Adrenal gland (tissue), 5 donors: ENCODE results near the gene AK3.

Source experiments
- POLR2A ChIP-seq, 2 donors: fragments of 450-650 bp; IDR thresholded peaks; one replicate each; pipeline ENCODE4 v1.6.1; 2017; ENCODE audit warnings: antibody characterized with exemption in 2 of 2, mild to moderate bottlenecking in 2 of 2, moderate library complexity in 1 of 2
- TF ChIP-seq, protein P1 (sequence below), 6 experiments: fragments of 450-650 bp in 4 of 6; fragments of 200-600 bp in 2 of 6; sonication (generic) in 1 of 6; IDR thresholded peaks; 1 replicate in 5 of 6; 2 replicates in 1 of 6; pipeline versions ENCODE4 v1.5.1 to v1.8.0; 2016 to 2021; ENCODE audit warnings: antibody characterized with exemption in 6 of 6, mild to moderate bottlenecking in 2 of 6, moderate library complexity in 1 of 6
- donor health status: DM: no; HTN: no; CAD: no.

GRCh38 chr9:4764033-4764432 is 23.0 kb upstream of the AK3 start:
- TF ChIP-seq, protein P1, sequence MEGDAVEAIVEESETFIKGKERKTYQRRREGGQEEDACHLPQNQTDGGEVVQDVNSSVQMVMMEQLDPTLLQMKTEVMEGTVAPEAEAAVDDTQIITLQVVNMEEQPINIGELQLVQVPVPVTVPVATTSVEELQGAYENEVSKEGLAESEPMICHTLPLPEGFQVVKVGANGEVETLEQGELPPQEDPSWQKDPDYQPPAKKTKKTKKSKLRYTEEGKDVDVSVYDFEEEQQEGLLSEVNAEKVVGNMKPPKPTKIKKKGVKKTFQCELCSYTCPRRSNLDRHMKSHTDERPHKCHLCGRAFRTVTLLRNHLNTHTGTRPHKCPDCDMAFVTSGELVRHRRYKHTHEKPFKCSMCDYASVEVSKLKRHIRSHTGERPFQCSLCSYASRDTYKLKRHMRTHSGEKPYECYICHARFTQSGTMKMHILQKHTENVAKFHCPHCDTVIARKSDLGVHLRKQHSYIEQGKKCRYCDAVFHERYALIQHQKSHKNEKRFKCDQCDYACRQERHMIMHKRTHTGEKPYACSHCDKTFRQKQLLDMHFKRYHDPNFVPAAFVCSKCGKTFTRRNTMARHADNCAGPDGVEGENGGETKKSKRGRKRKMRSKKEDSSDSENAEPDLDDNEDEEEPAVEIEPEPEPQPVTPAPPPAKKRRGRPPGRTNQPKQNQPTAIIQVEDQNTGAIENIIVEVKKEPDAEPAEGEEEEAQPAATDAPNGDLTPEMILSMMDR (IDR thresholded peaks at IDR 0.05): no peak
- no peak for TF ChIP-seq POLR2A (IDR thresholded peaks at IDR 0.05)
